T47D (cell line): ENCODE results near the gene RGS10.

Source experiments
- DNase-seq, 2 experiments: peaks; one replicate each; pipeline versions ENCODE4 v3.0.0 to v3.0.0-alpha.2; 2011 to 2012; ENCODE audit warnings: low read depth in 1 of 2, low spot score in 1 of 2
- JUND ChIP-seq: IDR thresholded peaks from 2 replicates; pipeline ENCODE4 v1.6.1; 2012; ENCODE audit warnings: low read depth
- in situ Hi-C: cut with HindIII; loops from 2 replicates; pipeline ENCODE4 v1.10.0; 2016; ENCODE audit warnings: low sequenced_read_pairs, low pct_unique_long_range_greater_than_20kb

The RGS10 gene

GRCh38 chr10:119451300-119451896 lies 91.1 kb downstream of the RGS10 start:
- in situ Hi-C loops = no loop called here
- no peak for DNase-seq
- no peak for TF ChIP-seq JUND

DNA sequence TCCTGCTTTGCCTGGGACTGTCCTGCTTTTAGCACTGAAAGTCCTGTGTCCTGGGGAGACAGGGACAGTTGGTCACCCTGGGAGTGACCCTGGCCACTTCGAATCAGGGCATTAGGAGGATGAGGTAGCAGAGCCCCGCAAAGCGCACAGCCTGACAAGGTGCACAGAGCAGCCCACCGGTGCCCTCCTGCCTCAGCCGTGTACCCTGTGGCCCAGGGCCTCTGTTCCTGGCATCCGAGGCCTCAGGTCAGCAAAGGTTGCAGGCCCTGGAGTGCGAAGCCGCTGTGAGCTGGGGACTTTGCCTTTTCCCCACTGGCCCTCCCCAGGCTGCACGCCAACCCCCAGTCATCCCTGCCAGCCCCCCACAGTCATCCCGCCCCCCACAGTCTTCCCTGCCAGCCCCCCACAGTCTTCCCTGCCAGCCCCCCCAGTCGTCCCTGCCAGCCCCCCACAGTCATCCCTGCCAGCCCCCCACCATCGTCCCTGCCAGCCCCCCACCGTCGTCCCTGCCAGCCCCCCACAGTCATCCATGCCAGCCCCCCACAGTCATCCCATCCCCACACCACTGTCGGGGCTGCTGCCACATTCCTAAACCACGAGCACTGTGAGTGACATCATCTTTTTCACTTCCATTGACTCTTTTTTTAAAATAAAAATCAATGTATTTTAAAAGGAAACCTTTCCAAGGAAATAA lies 91.8 kb downstream of the RGS10 start:
- no peak for TF ChIP-seq JUND
- in situ Hi-C loops = no loop called here
- DNase-seq = no peak
